Sigmoid colon (tissue), 4 donors: ENCODE measurements around the gene ASMTL.
A peak's percentile ranks its signal among the peaks of the same experiment; 100 is the strongest.

Experiments used
- POLR2A ChIP-seq, 2 donors: fragments of 450-650 bp; IDR thresholded peaks; one replicate each; pipeline ENCODE4 v1.6.1; 2016; ENCODE audit warnings: antibody characterized with exemption in 2 of 2, mild to moderate bottlenecking in 2 of 2, moderate library complexity in 2 of 2
- POLR2AphosphoS5 ChIP-seq, 4 donors: sonication (generic); formaldehyde crosslinking; IDR thresholded peaks; one replicate each; pipeline ENCODE4 v1.6.1; 2017; ENCODE audit warnings: antibody characterized with exemption in 4 of 4
- TF ChIP-seq, protein P1 (sequence below), 4 experiments: fragments of 450-650 bp in 3 of 4; fragments of 200-600 bp in 1 of 4; IDR thresholded peaks; one replicate each; pipeline ENCODE4 v1.5.1; 2016 to 2019; ENCODE audit warnings: antibody characterized with exemption in 4 of 4, mild to moderate bottlenecking in 3 of 4, moderate library complexity in 2 of 4

DNA sequence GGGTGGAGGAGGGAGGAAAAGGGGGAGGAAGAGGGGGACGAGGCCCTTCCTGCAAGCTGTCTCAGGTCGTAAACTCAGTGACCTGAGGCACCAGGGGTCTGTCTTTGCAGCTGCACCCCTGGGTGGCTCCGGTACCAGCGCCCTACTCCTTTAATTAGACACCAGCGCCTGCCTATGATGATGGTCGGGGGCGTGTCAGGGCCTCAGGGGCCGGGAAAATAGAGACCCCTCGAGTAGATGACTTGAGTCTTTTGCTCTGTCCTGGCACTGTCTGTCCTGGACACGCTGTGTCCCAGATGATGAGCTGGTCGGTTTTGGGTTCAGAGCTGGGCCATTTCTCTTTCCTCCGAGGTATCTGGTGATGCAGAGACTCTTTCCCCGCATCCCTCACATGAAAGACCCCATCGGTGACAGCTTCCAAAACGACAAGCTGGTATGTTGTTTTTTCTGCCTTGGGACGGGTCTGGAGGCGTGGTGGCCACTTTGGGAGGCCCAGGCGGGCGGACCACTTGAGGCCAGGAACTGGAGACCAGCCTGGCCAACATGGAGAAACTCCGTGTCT, 72.0 kb downstream of the ASMTL start:
- TF ChIP-seq, protein P1, sequence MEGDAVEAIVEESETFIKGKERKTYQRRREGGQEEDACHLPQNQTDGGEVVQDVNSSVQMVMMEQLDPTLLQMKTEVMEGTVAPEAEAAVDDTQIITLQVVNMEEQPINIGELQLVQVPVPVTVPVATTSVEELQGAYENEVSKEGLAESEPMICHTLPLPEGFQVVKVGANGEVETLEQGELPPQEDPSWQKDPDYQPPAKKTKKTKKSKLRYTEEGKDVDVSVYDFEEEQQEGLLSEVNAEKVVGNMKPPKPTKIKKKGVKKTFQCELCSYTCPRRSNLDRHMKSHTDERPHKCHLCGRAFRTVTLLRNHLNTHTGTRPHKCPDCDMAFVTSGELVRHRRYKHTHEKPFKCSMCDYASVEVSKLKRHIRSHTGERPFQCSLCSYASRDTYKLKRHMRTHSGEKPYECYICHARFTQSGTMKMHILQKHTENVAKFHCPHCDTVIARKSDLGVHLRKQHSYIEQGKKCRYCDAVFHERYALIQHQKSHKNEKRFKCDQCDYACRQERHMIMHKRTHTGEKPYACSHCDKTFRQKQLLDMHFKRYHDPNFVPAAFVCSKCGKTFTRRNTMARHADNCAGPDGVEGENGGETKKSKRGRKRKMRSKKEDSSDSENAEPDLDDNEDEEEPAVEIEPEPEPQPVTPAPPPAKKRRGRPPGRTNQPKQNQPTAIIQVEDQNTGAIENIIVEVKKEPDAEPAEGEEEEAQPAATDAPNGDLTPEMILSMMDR (IDR thresholded peaks at IDR 0.05), result no peak
- TF ChIP-seq POLR2A (IDR thresholded peaks at IDR 0.05) (no peak), POLR2AphosphoS5 (IDR thresholded peaks at IDR 0.05) (peak in 2 of 4 donors; percentile 51 to 58)
